Astrocyte of the hippocampus (primary cell): ENCODE data around the gene FAM32A.
A peak's percentile ranks its signal among the peaks of the same experiment; 100 is the strongest.
"Not testable (repeated sequence)": the region's sequence is repeated elsewhere in the genome, so short reads cannot be mapped to it uniquely, and the experiment has no call there.

Experiments used
- DNase-seq: peaks from one replicate; pipeline ENCODE4 v3.0.0; 2011; ENCODE audit warnings: low read depth, low spot score

Gene FAM32A

GRCh38 chr19:16164222-16164890 is 20.9 kb upstream of the FAM32A start:
- no peak for DNase-seq

GRCh38 chr19:16166417-16166816 is 18.8 kb upstream of the FAM32A start:
- no peak for DNase-seq

GRCh38 chr19:16167055-16167454 is 18.2 kb upstream of the FAM32A start:
- no peak for DNase-seq

- no peak for DNase-seq
Observed at GRCh38 chr19:16168465-16169081, 16.6 kb upstream of the FAM32A start.

- DNase-seq: no peak
Observed at GRCh38 chr19:16170134-16170533, 15.1 kb upstream of the FAM32A start.

- no peak for DNase-seq
Observed at GRCh38 chr19:16175954-16176353, 9.3 kb upstream of the FAM32A start.

- not testable (repeated sequence) for DNase-seq
Observed at GRCh38 chr19:16178866-16179265, 6.3 kb upstream of the FAM32A start.

GRCh38 chr19:16180611-16181010 is 4.6 kb upstream of the FAM32A start:
- peak; percentile 82 for DNase-seq

GRCh38 chr19:16184665-16185122 is 516 bp upstream of the FAM32A start:
- no peak for DNase-seq

GRCh38 chr19:16185768-16186123 is 536 bp downstream of the FAM32A start:
- DNase-seq: peak; percentile 67

- no peak for DNase-seq
Observed at GRCh38 chr19:16188521-16188920, 3.3 kb downstream of the FAM32A start.

- DNase-seq: no peak
Observed at GRCh38 chr19:16190198-16190597, 5.0 kb downstream of the FAM32A start.

- no peak for DNase-seq
Observed at GRCh38 chr19:16190736-16191135, 5.5 kb downstream of the FAM32A start.

- no peak for DNase-seq
Observed at GRCh38 chr19:16191216-16191908, 6.2 kb downstream of the FAM32A start.

GRCh38 chr19:16193466-16193865 is 8.3 kb downstream of the FAM32A start:
- peak; percentile 63 for DNase-seq

GRCh38 chr19:16197188-16197621 is 12.0 kb downstream of the FAM32A start:
- peak; percentile 67 for DNase-seq

- peak; percentile 99 for DNase-seq
Observed at GRCh38 chr19:16197622-16198369, 12.6 kb downstream of the FAM32A start, which contains the start of gene AP1M1. AP1M1 (plus strand) TSS chr19:16197911; CDS start chr19:16198027, 116 bp downstream.

GRCh38 chr19:16198370-16198651 is 13.1 kb downstream of the FAM32A start:
- no peak for DNase-seq

- DNase-seq: no peak
Observed at GRCh38 chr19:16199275-16199932, 14.2 kb downstream of the FAM32A start.

- no peak for DNase-seq
Observed at GRCh38 chr19:16200038-16201010, 15.1 kb downstream of the FAM32A start.

GRCh38 chr19:16201011-16201391 is 15.8 kb downstream of the FAM32A start:
- no peak for DNase-seq
